ENCODE results near the gene TSHZ2. TPM values are rescaled to one million over a fixed set of nuclear protein-coding genes. Genes with fewer than 3 reads are reported as not detected.

Gene TSHZ2
- total RNA-seq, 1 experiment from 2014 or later = 0.20 TPM

GRCh38 chr20:53371216-53371615, 399.1 kb downstream of the TSHZ2 start (continued):
- TF ChIP-seq E2F5 (CRISPR knock-in tag; IDR thresholded peaks at IDR 0.05) (no peak), ZNF263 (CRISPR knock-in tag; IDR thresholded peaks at IDR 0.05; ENCODE audit: low read depth) (no peak)

DNA sequence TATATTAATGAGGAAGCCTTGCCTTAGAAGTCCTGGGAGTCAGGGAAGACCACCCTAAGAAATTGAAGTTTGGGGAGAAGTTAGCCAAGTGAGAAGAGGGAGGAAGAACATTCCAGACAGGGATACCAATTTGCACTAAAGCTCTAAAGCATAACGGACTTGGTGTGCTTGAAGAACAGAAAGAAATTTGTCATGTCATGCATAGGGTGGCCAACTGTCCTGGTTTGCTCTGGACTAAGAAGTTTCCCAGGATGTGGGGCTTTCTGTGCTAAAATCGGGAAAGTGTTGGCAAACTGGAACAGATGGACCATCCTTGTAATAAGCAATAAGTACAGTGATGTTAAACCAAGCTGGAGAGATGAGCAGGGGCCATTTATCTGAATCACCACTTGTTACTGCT, 403.9 kb downstream of the TSHZ2 start:
- no peaks in the 10 kb centered on the region for H3K9me3 Mint-ChIP-seq
- ATAC-seq (no peak), DNase-seq (ENCODE audit: low spot score) (no peak)
- ChIA-PET CTCF (no interaction called here), POLR2A (no interaction called here)
- no peaks in the 10 kb centered on the region for H3K4me1 Mint-ChIP-seq
- H3K27me3 Mint-ChIP-seq (ENCODE audit: low read depth) = no peaks in the 10 kb centered on the region
- TF ChIP-seq NR1H2 (CRISPR knock-in tag; IDR thresholded peaks at IDR 0.05) = no peak
- TF ChIP-seq, protein P1, sequence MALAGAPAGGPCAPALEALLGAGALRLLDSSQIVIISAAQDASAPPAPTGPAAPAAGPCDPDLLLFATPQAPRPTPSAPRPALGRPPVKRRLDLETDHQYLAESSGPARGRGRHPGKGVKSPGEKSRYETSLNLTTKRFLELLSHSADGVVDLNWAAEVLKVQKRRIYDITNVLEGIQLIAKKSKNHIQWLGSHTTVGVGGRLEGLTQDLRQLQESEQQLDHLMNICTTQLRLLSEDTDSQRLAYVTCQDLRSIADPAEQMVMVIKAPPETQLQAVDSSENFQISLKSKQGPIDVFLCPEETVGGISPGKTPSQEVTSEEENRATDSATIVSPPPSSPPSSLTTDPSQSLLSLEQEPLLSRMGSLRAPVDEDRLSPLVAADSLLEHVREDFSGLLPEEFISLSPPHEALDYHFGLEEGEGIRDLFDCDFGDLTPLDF (CRISPR knock-in tag; IDR thresholded peaks at IDR 0.05) = no peak
- TF ChIP-seq, protein P2, sequence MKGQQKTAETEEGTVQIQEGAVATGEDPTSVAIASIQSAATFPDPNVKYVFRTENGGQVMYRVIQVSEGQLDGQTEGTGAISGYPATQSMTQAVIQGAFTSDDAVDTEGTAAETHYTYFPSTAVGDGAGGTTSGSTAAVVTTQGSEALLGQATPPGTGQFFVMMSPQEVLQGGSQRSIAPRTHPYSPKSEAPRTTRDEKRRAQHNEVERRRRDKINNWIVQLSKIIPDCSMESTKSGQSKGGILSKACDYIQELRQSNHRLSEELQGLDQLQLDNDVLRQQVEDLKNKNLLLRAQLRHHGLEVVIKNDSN (CRISPR knock-in tag; IDR thresholded peaks at IDR 0.05) = no peak
- no peak for TF ChIP-seq SMAD3 (CRISPR knock-in tag; IDR thresholded peaks at IDR 0.05; ENCODE audit: borderline replicate concordance)
- TF ChIP-seq PRDM15 (CRISPR knock-in tag; IDR thresholded peaks at IDR 0.05) = no peak
- TF ChIP-seq OVOL2 (CRISPR knock-in tag; IDR thresholded peaks at IDR 0.05; ENCODE audit: borderline replicate concordance) = no peak
- TF ChIP-seq GABPB1 (CRISPR knock-in tag; IDR thresholded peaks at IDR 0.05) = no peak
- no peak overlapping the region for H3K4me3 Mint-ChIP-seq
- H3K27ac Mint-ChIP-seq = no peak overlapping the region
- H3K36me3 Mint-ChIP-seq = no peaks in the 10 kb centered on the region

DNA sequence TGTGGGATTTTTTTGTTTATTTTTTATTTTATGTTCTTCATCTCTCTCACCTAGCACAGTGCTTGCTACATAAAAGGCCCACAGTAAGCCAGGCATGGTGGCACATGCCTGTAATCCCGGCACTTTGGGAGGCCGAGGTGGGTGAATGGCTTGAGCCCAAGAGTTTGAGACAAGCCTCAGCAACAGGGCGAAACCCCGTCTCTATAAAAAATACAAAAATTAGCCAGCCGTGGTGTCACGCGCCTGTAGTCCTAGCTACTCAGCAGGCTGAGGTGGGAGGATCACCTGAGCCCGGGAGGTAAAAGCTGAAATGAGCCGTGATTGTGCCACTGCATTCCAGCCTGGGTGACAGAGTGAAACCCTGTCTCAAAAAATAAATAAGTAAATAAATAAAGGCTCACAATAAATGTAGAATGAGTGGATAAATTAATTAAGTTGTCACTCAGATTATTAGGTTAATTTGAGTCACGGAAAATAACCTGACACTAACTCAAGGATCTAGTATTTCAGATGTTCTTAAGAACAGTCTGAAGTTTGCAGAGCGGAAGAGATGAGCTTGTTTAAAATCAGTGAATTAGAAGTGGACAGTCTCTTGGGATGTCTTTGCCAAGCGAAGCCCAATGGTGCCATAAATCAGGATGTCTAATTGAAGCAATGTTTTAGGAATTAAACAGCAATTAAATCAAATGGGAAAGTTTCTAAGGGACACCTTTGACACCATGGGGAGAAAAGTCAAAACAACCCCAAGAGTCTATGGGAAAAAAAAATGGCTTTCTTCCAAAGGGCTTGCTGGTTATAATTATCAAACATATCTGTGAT, 407.1 kb downstream of the TSHZ2 start:
- DNase-seq (ENCODE audit: low spot score) (no peak), ATAC-seq (no peak)
- Mint-ChIP-seq H3K4me1 (peaks cover 6% of the 10 kb centered on the region), H3K4me3 (no peak overlapping the region), H3K36me3 (no peaks in the 10 kb centered on the region), H3K27ac (no peak overlapping the region), H3K27me3 (ENCODE audit: low read depth) (no peaks in the 10 kb centered on the region), H3K9me3 (peaks cover 8% of the 10 kb centered on the region)
- ChIA-PET CTCF (interaction anchor here (0.8 kb wide), 1 partner anchor 171 kb away, joined by 3 read pairs; no protein-coding TSS in a partner anchor), POLR2A (no interaction called here)
- TF ChIP-seq HMGA2 (CRISPR knock-in tag; IDR thresholded peaks at IDR 0.05) (no peak), ZNF671 (CRISPR knock-in tag; IDR thresholded peaks at IDR 0.05) (no peak), E2F5 (CRISPR knock-in tag; IDR thresholded peaks at IDR 0.05) (no peak), FOXP1 (CRISPR knock-in tag; IDR thresholded peaks at IDR 0.05; ENCODE audit: borderline replicate concordance) (no peak), CTCF (IDR thresholded peaks at IDR 0.05) (no peak), ZNF396 (CRISPR knock-in tag; IDR thresholded peaks at IDR 0.05; ENCODE audit: borderline replicate concordance) (no peak), CREB1 (CRISPR knock-in tag; IDR thresholded peaks at IDR 0.05) (no peak), NFE2L1 (CRISPR knock-in tag; IDR thresholded peaks at IDR 0.05) (no peak)
- TF ChIP-seq, protein P3, sequence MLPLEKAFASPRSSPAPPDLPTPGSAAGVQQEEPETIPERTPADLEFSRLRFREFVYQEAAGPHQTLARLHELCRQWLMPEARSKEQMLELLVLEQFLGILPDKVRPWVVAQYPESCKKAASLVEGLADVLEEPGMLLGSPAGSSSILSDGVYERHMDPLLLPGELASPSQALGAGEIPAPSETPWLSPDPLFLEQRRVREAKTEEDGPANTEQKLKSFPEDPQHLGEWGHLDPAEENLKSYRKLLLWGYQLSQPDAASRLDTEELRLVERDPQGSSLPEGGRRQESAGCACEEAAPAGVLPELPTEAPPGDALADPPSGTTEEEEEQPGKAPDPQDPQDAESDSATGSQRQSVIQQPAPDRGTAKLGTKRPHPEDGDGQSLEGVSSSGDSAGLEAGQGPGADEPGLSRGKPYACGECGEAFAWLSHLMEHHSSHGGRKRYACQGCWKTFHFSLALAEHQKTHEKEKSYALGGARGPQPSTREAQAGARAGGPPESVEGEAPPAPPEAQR (CRISPR knock-in tag; IDR thresholded peaks at IDR 0.05) = no peak
- TF ChIP-seq, protein P1 (CRISPR knock-in tag; IDR thresholded peaks at IDR 0.05) = no peak
- TF ChIP-seq, protein P4, sequence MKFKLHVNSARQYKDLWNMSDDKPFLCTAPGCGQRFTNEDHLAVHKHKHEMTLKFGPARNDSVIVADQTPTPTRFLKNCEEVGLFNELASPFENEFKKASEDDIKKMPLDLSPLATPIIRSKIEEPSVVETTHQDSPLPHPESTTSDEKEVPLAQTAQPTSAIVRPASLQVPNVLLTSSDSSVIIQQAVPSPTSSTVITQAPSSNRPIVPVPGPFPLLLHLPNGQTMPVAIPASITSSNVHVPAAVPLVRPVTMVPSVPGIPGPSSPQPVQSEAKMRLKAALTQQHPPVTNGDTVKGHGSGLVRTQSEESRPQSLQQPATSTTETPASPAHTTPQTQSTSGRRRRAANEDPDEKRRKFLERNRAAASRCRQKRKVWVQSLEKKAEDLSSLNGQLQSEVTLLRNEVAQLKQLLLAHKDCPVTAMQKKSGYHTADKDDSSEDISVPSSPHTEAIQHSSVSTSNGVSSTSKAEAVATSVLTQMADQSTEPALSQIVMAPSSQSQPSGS (CRISPR knock-in tag; IDR thresholded peaks at IDR 0.05; ENCODE audit: borderline replicate concordance, low read depth) = no peak

All from WTC11 (cell line).